Measurements from ENCODE around the gene NDUFS7.
"Not testable (repeated sequence)": the region's sequence is repeated elsewhere in the genome, so short reads cannot be mapped to it uniquely, and the experiment has no call there.

NDUFS7 gene

DNA sequence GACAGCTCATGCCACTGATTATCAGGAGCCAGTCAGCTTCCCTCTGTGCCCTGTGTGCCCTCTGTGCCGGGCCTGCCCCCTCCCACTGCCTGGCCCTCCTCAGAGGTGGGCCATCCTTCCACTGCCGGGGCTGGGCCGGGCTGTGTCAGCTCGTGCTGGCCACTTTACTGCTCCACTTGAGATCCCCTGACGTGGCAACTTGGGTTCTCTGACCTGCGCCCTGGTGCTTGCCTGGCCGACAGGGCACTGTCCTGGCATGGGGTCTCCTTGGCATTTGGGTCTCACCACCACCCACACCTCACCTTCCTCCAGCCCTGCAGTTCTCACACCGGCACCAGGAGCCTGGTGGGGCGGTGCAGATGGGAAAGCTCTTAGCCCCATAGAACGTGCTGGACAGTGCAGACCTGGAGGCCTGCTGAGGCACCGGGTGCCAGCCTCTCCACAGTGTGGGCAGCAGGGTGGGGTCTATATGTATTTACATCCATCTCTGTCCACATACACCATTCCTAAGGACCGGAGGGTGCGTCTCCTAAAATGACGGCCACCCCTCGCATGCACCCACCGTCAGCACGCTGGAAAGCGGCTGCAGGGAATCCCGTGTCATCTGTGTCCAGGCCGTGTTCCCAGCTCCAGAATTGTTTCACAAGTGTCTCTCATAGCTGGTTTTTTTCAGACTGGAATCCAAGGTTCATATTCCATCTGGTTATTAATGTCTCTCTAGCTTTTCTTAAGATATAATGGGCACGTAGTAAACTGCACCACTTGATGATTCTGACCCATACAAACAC, 35.4 kb downstream of the NDUFS7 start:
- DNase-seq = no peak

GRCh38 chr19:1420085-1420484, 36.4 kb downstream of the NDUFS7 start:
- DNase-seq = not testable (repeated sequence)

GRCh38 chr19:1420590-1420989, 36.9 kb downstream of the NDUFS7 start:
- no peak for DNase-seq

- DNase-seq = no peak
These were observed 37.7 kb downstream of the NDUFS7 start for GRCh38 chr19:1421218-1421957.

GRCh38 chr19:1421958-1422305, 38.2 kb downstream of the NDUFS7 start:
- no peak for DNase-seq

- no peak for DNase-seq
These were observed 38.7 kb downstream of the NDUFS7 start for GRCh38 chr19:1422360-1422759.

- no peak for DNase-seq
These were observed 39.2 kb downstream of the NDUFS7 start for GRCh38 chr19:1422943-1423342.

- DNase-seq = no peak
These were observed 39.9 kb downstream of the NDUFS7 start for GRCh38 chr19:1423436-1424191.

DNA sequence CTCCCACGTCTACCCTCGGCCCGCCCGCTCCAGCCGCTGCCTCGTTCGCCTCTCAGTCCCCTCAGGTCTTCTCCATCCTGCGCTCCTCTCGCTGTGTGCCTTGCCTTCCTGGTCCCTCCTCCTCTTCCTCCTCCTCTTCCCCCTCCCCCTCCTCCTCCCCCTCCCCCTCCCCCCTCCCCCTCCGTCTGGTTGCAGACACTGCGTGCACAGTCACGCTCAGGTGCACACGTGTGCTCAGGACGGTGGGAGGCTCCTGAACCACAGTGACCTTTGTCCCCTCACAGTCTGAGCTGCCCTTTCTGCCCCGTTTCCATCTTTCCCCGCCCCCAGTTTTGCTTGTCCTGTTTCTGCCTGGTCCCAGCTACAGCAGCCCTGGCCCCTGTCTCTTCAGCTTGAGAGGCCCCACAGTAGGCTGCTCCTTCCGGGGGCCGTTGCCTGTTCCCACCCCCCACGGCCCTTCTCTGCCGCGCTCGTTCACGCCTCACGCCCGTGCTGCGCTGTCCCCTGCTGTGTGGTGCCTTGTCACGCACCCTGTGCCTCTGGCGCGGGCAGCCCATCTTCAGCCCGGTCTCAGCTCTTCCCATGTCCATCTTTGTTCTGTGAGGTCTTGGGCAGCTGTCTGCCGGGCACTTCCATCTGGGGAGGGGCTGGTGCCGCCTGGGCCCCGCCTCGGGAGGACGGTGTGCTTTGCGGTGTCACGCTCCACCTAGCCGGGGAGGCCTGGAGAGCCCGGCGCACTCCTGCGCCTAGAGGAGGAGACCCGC, 40.7 kb downstream of the NDUFS7 start:
- DNase-seq = no peak

DNA sequence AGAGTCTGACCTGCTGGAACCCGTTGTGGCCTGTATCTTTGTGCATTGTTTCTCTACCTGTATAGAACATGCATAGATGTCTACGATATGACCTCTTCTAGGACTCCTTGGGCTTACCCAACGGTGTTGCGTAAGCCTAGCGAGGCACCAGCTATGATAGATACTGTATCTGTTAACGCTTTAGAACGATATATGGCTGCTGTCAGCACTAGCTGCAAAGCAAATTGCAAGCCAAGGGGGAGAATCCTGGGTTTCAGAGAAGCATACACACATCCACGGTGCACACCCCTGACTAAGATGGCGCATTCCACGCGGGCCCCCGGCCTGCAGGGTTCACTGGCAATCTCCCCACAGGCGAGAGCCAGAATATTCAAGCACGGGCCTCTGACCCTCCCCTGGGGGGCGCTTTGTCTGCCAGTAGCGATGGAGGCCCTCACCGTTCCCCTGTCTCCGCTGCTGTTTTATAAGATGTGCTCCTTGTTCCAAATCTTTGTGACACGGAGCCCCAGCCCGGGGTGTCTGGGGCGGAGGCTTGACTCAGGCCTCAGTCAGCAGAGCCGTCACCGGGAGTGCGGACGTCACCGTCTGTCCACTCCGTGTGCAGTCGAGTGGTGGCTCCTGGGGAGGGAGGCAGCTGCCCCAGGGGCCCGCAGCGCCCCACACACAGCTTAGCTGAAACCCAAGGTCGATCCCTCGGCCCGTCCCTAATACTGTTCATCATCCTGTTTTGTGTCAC, 41.6 kb downstream of the NDUFS7 start:
- no peak for DNase-seq

DNA sequence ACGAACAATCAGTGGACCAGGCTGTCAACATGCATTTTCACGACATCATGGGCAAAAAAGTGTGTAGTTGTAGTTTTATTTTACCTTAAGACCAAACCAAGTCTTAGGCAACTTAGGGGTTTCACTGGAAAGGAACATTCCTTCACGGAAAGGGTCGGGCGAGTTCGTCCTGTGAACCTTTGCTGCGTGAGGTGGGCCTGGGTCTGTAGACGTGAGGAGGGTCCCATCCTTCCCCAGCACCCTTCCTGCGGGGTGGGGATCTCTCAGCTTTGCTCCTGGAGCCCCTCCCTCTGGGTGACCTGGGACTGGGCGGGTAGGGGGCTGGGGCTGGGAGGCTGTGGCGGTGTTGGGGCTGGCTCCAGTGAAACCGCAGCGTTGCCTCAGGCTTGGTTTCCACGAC, 42.2 kb downstream of the NDUFS7 start:
- no peak for DNase-seq

- DNase-seq = no peak
These were observed 43.0 kb downstream of the NDUFS7 start for GRCh38 chr19:1426736-1427135.

DNA sequence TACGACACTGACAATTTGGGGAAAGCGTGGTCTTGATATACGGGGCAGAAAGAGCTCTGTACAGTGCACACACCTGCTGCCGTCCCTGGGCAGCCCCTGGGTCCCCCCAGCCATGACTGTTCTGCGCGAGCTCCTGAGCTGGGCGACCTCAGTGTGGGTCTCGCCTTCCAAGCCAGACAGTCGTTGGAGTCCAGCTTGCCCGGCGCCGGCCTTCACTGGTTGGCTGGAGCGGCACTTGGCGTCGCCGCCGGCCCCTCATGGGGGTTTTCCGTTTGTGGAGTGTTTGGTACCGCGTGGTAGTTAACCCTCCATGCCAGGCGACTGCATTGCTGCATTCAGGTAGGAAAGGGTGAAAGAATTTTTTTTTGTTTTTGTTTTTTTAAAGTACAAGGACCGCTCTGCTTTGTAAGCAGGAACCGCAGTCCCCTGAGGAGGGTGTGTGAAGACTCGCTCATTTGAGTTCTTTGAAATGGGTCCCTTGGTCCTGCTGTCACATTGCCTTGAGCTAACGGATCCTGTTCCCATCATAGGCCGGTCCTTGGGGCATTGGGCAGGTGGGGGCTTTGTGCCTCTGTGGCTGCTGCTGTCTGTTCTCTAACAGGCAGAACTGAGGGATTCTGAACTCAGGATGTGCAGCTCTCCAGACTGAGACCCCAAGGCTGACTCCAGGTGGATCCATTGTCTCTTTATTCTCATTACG, 43.7 kb downstream of the NDUFS7 start:
- DNase-seq = no peak

GRCh38 chr19:1428738-1429391, 45.2 kb downstream of the NDUFS7 start:
- no peak for DNase-seq

- no peak for DNase-seq
These were observed 46.0 kb downstream of the NDUFS7 start for GRCh38 chr19:1429750-1430149.

DNA sequence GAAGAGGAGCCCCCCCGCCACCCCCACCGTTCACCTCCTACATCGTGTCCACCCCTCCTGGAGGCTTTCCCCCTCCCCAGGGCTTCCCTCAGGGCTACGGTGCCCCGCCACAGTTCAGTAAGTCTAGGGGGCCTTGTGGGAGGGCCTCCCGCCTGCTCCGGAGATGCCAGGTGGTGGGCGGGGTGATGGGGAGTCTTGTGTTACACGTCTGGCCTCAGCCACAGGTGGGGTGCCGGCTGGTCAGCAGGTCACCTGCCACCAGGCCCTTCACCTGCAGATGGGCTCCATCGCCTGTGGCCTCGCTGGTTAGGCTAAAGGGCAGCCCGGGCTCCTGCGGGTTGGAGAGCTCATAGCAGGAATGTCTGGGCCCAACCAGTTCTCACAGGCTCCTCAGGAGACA, 46.5 kb downstream of the NDUFS7 start:
- no peak for DNase-seq

- DNase-seq = no peak
These were observed 48.2 kb downstream of the NDUFS7 start for GRCh38 chr19:1431759-1432506.

- no peak for DNase-seq
These were observed 48.8 kb downstream of the NDUFS7 start for GRCh38 chr19:1432507-1432887.

DNA sequence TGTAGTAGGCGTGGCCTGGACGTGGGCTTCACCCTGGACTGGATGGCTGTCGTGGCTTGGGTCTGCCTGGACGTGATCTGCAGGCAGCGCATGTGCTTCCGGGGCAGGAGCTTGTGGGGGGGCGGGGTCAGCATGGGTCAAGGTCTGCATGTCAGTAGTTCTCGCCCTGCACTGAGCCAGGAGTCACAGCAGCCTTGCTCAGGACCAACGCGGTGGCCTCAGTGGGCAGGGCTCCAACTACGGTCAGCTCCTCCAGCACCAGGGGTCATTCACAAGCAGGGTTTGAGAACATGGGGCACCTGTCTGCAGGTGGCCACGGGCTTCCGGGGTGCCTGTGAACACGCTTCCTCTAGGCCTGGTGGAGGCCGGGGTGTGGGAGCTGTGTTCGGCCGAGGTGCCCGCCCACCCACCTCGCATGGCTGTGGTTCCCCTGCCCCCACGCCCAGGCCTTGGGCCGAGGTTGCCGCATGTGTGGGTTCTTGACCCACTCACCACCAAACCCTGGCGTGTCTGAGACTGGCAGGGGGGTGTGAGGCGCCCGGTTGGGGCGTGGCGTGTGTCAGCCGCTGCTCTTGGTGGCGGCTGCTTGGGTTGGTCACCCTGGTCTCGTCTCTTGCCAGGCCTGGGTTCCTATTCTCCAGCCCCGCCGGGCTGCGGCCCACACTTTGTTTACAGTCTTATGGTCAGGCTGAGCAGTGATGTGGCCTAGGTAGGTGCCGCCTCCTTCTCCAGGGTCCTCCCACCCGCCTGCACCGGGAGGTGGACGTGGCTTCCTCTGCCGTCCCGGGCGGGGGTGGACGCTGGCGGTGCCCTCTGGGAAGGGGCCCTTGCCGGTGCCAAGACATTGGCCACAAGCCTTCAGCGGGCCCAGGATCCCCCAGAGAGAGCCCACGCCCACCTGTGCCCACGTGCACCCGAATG, 49.7 kb downstream of the NDUFS7 start:
- DNase-seq = no peak

All from suppressor macrophage (primary cell).